GM19455 (cell line): ENCODE data around the gene MYL1.

Experiments
- ATAC-seq: cut with Tn5 transposase; IDR thresholded peaks from one replicate; pipeline ENCODE4 v1.9.1; 2021; ENCODE audit not compliant: unreplicated experiment

The MYL1 gene

DNA sequence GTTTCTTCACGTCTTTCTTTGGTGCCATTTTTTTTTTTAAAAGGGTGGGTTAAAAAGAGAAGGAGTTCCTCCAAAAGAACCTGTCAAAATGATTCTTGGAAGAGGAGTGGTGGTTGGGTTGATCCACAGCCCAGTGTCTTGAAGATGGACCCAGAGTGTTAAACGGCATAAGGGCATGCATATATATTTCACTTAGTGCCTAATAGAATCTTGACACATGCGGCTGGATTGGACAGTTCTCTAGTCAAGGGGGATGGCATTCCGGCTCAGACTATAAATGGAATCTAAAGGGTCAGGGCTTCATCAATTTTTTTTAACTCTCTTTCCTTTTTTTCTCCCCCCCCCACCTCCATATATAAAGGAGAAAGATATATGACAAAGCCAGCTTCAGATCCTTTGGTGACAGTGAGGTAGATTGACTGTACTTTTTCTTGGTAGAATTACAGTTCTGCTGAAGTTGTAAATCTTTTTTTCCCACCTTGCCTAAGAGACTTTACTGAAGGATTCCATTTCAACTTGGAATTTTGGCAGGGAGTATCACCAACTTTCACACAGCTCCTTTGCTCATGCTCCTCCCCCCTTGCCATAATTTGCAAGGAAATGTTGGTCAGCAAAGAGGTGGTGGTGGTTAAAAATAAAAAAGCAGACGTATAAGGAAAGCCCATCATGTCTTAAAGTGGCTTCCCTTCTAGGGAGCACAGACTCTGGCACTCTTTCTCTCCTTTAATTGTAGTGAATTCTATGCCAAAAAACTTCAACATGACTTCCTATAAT is at the start of gene MYL1:
MYL1 (minus strand) TSS at position 160 of the 774 bp plus-strand sequence; CDS start at position 28, 132 bp downstream.
- no peak for ATAC-seq

GRCh38 chr2:210363876-210364275 is 48.9 kb upstream of the MYL1 start:
- no peak for ATAC-seq

DNA sequence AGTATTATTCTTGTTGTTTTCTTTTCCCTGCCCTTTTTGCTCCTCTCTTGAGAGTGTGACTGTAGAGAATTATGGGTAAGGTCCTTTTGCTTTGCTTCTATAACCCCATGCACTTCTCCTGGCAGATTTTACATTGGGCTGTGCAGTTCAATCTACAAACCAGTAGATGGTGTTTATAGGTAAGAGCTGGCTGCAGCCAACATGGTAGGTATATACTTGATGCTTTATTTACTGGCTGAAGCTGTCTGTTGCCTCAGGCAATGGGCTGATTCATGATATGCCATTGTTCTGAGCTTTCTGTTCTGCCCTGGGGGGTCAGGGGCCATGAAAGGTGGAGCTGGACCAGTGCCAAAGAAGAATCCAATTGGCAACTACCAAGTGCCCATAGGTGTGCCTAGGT is 48.3 kb upstream of the MYL1 start:
- ATAC-seq = no peak

- no peak for ATAC-seq
Observed at GRCh38 chr2:210360412-210360811, 45.4 kb upstream of the MYL1 start.

DNA sequence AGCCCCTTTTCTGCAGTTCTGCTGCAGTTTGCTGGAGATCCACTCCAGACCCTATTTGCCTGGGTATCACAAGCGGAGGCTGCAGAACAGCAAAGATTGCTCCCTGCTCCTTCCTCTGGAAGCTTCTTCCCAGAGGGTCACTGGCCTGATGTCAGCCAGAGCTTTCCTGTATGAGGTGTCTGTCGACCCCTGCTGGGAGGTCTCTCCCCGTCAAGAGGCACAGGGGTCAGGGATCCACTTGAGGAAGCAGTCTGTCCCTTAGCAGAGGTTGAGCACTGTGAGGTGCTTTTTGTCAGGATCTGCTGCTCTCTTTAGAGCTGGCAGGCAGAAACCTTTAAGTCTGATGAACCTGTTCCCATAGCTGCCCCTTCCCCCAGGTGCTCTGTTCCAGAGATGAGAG is 42.0 kb upstream of the MYL1 start:
- no peak for ATAC-seq

GRCh38 chr2:210337159-210337558 is 22.2 kb upstream of the MYL1 start:
- no peak for ATAC-seq

DNA sequence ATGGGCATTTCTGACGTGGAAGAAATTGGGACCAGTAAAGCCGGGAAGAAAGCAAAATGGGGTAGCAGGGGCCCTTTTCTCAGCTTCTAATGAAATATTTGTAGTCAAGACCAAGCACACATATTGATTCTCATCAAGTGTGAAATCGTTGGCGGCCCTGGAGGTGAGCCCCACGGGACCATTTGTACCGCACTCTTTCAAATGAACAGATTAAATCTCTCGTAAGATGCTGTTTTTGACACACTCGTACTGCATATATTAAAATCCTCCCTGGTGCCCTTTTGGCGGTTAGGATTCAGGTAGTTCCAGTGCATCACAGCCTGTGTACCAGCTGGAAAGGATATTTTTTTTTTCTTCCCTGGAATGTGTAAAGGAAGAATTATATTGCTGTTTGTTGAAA is 9.9 kb upstream of the MYL1 start:
- ATAC-seq = no peak

DNA sequence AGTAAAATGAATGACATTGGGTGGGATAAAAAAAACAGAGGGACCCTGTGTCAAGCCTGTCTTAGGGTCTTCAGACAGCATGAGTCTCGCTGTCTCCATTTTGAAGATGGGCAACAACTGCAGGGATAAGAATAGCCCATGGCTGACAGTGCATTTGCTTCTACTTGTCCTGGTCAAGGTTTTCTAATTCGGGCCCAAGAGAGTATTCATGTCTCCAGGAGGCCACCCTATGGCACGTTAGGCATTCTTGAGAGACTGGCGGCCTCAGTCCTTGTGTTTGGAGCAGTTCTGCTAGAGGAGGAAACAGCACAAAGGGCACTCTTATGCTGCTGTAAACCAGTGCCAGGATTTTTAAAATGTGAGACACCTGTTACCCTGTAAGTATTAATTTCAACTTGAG is 9.5 kb upstream of the MYL1 start:
- no peak for ATAC-seq

GRCh38 chr2:210323003-210323402 is 8.0 kb upstream of the MYL1 start:
- ATAC-seq = no peak

- no peak for ATAC-seq
Observed at GRCh38 chr2:210318891-210319290, 3.9 kb upstream of the MYL1 start.

- ATAC-seq = no peak
Observed at GRCh38 chr2:210318486-210318885, 3.5 kb upstream of the MYL1 start.

- ATAC-seq = no peak
Observed at GRCh38 chr2:210310550-210310949, 4.4 kb downstream of the MYL1 start.

DNA sequence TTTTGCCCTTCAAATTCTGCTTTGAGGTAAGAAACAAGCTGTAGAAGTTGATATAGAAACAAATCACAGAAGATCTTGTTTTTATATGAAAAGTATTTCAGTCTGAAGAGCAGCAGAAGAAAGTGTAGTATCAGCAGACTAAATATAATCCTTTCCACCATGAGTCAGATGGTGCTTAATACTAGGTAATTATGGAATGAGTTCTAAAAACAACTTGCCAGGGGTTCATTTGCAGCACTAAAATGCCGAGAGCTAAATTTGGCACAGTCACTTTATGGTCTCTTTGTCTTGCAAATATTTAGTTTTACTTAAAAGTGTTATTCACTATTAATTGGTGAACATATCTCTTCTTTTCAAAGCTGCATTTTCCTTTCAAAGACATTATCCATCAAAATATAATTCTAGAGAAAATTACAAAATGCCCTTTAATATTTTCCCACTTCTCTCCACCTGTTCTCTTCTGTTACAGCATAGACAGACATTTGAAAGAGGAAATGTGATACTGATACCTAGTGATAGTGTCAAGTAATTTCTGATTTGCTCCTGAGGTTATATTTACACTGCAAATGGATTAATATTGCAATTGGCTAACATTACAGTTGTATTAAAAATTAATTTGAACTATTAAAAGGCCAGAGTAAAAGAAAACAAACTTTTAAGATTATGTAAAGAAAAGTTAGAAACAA is 5.3 kb downstream of the MYL1 start:
- ATAC-seq = no peak

GRCh38 chr2:210303498-210303897 is 11.5 kb downstream of the MYL1 start:
- ATAC-seq = no peak

DNA sequence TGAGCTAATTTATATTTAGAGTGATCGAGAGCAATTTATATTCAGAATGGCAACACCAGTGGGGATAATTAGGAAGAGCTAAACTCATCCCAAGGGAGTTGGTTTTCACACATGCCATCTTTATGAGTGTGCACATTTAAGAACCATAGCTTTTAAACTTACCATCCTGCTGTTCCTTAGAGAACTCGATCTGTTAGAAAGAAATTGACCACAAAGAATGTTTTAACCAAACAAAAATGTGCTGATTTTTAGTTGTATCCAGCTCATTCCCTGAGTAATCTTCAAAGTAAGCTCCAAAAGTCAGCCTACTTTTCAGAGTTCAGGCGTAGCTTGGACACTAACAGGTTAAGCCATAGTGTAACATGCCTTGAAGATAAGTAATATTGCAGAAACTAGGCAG is 12.6 kb downstream of the MYL1 start:
- ATAC-seq = no peak

DNA sequence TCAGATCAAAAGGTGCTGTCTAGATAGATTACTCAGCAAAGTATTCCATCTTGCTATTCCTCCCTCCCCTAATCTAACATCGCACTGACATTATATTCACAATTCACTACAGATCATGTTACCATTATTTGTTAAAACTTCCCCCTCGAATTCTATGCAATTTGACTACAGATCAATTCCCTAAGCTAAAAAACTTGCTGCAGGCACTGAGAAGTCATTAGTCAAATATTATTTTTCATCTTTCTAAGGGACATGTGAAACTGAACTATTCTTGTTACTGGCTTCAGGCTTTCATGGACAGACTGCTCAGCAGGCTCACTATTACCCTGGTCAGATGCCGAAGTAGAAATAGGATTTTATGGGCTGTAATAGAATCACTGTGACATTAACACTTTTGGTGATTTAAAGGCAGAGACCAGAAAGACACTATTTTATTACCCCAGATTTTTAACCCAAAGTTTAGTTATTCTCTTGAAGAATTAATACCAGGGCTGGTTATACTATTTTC is 15.1 kb downstream of the MYL1 start:
- ATAC-seq = no peak

GRCh38 chr2:210288408-210288807 is 26.6 kb downstream of the MYL1 start:
- ATAC-seq = no peak

DNA sequence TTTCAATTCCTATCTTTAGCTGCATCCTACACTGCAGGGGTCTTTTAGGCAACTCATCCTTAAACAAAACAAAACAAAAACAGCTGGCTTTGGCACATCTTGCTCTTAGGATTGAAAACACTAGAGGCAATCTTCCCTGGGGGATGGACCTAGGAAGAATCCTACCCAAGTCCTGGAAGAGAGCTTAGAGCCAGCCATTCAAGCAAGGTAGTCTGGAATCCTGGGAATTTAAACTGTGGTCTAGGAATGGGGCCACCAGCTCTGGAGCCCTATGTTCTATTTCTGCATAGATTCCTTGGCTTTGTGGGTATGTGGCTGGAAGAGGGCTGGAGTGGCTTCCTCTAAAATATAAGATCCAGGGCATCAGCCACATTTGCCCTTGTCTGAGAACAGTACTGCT is 27.7 kb downstream of the MYL1 start:
- no peak for ATAC-seq

GRCh38 chr2:210286123-210286680 is 28.8 kb downstream of the MYL1 start:
- ATAC-seq = no peak

DNA sequence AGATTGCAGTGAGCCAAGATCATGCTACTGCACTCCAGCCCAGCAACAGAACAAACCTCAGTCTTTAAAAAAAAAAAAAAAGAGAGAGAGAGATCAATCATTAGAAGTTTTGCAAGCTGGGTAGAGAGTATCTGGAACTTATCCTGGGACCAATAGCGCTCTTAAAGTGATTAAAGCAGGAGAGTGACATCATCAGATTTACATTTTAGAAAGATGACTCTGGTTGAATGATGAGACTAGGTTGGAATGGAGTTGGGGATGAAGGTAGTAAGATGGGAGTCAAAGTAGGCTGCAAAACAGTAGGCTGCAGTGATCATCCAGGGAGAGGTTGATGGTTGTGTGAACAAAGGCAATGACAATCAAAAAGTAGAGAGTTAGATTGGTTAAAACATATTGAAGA is 37.8 kb downstream of the MYL1 start:
- ATAC-seq = no peak

DNA sequence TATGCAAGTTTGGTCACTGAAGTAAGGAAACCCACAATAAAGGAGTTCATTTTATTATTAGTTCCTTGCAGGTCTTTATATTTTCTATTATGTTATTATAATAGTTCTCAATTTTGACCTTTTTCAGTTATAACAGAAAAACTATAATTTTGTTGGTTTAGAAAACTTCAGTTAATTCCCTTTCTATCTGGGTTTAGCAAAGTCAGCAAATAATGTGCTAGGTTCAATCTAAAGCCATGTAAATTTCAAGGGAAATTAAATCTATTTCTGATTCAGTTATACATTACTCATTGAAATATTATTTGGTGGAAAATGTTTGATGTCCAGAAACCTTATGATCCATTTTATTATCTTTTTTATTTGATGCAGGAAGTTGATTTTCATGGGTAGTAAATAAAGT is 43.7 kb downstream of the MYL1 start:
- no peak for ATAC-seq

- ATAC-seq = no peak
Observed at GRCh38 chr2:210269148-210269547, 45.8 kb downstream of the MYL1 start.
